ENCODE data around the gene DNAH7.

Gene DNAH7

GRCh38 chr2:196077821-196078220 is 9.2 kb upstream of the DNAH7 start:
- no peak for DNase-seq

GRCh38 chr2:196076778-196077568 is 8.3 kb upstream of the DNAH7 start:
- DNase-seq: no peak

- DNase-seq: no peak
These were observed 6.6 kb upstream of the DNAH7 start for GRCh38 chr2:196075196-196075595.

GRCh38 chr2:196074631-196075030 is 6.0 kb upstream of the DNAH7 start:
- no peak for DNase-seq

- DNase-seq: no peak
These were observed 4.9 kb upstream of the DNAH7 start for GRCh38 chr2:196073521-196073920.

- no peak for DNase-seq
These were observed 1.6 kb downstream of the DNAH7 start for GRCh38 chr2:196067088-196067382.

GRCh38 chr2:196066291-196067087 is 2.1 kb downstream of the DNAH7 start:
- DNase-seq: no peak

- DNase-seq: no peak
These were observed 4.9 kb downstream of the DNAH7 start for GRCh38 chr2:196063773-196064172.

- DNase-seq: no peak
These were observed 9.1 kb downstream of the DNAH7 start for GRCh38 chr2:196059491-196059960.

- DNase-seq: no peak
These were observed 14.0 kb downstream of the DNAH7 start for GRCh38 chr2:196054631-196055030.

GRCh38 chr2:196046123-196046917 is 22.3 kb downstream of the DNAH7 start:
- no peak for DNase-seq

- DNase-seq: no peak
These were observed 26.9 kb downstream of the DNAH7 start for GRCh38 chr2:196041786-196042185.

- no peak for DNase-seq
These were observed 28.4 kb downstream of the DNAH7 start for GRCh38 chr2:196040218-196040617.

- no peak for DNase-seq
These were observed 32.2 kb downstream of the DNAH7 start for GRCh38 chr2:196036442-196036841.

GRCh38 chr2:196018037-196018436 is 50.6 kb downstream of the DNAH7 start:
- DNase-seq: no peak

GRCh38 chr2:196012314-196012713 is 56.3 kb downstream of the DNAH7 start:
- DNase-seq: no peak

GRCh38 chr2:196000551-196000950 is 68.1 kb downstream of the DNAH7 start:
- no peak for DNase-seq

- DNase-seq: no peak
These were observed 70.6 kb downstream of the DNAH7 start for GRCh38 chr2:195998070-195998469.

GRCh38 chr2:195995499-195995898 is 73.1 kb downstream of the DNAH7 start:
- DNase-seq: no peak

GRCh38 chr2:195993623-195994022 is 75.0 kb downstream of the DNAH7 start:
- no peak for DNase-seq

- DNase-seq: no peak
These were observed 82.9 kb downstream of the DNAH7 start for GRCh38 chr2:195985741-195986140.

GRCh38 chr2:195984923-195985726 is 83.5 kb downstream of the DNAH7 start:
- DNase-seq: no peak

GRCh38 chr2:195967336-195967735 is 101.3 kb downstream of the DNAH7 start:
- DNase-seq: no peak

Data from T-helper 9 cell (primary cell).